T-helper 9 cell (primary cell): ENCODE results near the gene SVEP1.
"Not testable (repeated sequence)": the region's sequence is repeated elsewhere in the genome, so short reads cannot be mapped to it uniquely, and the experiment has no call there.

ENCODE experiments used
- DNase-seq: peaks from one replicate; pipeline ENCODE4 v3.0.0-alpha.2; 2020
- total RNA-seq, 2 donors: gene quantifications; one replicate each; lab custom pipeline; 2026; lab: John Stamatoyannopoulos, UW

The SVEP1 gene
- total RNA-seq: 0 to 0.14 reads per million in 2 donors

DNA sequence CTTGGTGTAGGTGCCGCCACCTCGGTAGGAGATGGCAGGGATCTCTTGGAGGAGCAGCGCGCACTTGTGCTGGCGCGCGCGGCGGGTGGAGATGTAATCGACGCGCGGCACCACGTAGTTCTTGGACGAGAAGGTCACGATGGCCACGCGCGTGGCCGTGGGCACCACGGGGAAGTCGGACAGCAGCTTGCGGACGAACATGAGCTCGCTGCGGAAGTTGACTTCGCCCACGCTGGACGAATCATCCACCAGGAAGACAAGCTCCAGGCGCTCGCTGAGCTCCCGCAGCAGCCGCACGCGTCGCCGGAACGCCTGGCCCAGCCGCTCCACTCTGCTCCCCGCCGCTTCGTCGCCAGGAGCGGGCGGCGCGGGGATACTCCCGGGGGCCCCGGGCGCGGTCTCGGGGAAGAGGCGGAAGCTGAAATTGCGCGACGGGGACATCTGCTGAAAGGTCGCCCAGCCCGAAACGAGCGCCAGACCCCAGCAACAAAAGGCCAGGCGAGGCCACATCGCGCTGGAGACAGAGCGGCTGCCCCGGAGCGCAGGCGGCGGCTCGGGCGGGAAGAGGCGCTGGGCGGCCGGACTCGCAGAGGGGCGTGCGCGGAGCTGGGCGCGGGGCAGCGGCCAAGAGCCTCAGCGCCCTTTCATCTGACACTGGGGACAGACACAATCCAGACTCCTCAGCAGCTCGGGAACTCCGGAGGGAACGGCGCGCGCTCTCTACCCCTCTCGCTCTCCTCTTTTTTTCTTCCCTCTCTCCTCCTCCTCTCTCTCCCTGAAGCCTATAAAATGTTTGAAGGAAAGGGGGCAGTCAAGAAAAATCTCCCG, at the start of gene SVEP1:
Gene SVEP1 (minus strand): TSS at position 708 of the 828 bp plus-strand sequence. CDS start 198 bp downstream, at position 510.
- no peak for DNase-seq

DNA sequence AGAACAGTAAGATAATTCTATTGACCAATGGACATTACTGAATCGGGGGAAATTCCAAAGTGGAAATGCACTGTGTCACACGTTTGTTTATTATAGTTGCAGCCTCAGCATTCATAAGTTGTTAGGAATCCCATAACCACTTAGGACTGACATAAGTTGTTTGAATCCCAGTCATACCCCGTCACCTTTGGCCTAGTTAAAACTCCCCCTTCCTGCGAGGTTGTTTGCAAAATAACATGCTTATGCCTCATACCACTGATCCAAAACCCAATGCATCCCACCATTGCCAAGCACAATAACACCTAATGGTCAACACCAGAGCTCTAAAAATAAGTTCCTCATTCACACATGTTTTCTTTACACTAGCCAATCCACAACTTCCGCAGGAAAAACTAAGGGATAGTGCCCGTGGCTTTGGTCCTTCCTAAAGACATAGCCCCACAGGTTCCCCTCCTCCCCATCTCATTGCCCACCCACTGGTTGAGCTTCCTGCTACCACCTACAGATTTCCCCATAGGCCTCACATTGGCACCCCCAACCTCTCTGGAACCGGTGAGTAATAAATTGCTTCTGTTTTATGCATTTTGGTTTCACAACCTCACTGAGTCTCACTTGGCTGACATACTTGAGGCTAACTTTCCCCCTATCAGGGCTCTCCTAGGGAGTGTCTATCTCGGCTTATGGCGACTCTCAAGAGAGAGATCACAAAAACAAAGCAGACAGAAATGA, 46.7 kb upstream of the SVEP1 start:
- DNase-seq: no peak

GRCh38 chr9:110623462-110624025, 44.0 kb upstream of the SVEP1 start:
- no peak for DNase-seq

DNA sequence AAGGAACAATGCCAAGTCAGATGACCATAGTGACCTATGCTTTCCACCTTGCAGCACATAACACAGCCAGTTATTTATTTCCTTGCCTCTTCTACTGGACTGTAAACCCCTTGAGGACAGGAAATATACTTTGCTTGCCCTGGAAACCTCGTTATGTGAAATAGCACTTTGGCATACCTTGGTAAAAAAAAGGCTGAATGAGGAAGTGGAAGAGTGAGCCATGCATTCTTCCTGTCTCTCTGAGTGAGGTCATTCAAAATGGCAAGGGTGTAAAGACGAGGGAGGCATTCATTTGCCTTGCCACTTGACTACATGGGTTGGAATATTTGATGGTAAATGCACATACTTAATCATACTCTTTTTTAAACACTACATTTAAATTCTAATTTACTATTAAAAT, 42.8 kb upstream of the SVEP1 start:
- no peak for DNase-seq

DNA sequence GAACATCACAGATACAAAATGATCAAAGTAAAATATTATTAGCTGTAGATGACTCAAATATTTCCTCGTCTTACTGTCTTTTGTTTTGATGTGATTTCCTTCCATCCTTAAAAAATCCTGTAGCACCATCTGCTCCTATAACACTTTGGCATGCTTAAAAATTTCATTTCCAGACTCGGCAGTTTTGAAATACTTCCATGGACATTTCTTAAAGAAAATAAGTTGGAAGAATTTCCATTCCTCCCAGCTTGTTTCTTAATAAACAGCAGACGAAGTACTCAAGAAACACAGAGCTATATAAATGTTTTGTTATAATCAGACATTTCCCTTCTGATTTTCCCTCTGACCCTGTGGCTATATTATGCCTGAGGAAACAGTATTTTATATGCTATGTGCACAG, 41.2 kb upstream of the SVEP1 start:
- no peak for DNase-seq

DNA sequence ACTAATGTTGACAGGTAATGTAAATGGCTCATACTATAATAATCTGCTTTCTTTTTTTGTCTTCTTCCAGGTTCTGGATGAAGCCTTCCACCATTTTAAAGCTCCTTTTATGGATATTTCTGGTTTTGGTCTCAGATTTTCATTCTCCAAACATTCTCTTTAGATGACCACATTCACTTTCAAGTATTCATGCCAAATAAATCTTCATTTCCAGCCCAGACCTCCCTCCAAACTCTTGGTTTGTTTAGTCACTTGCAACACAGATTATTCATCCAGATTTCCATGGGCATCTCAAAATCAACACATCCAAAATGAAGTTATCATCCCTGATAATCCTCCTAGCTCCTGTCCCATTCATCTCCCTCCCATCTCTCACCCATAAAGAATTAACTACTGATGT, 40.3 kb upstream of the SVEP1 start:
- DNase-seq: no peak

- DNase-seq: no peak
These were observed 36.0 kb upstream of the SVEP1 start for GRCh38 chr9:110615498-110615897.

- not testable (repeated sequence) for DNase-seq
These were observed 35.0 kb upstream of the SVEP1 start for GRCh38 chr9:110614576-110614975.

DNA sequence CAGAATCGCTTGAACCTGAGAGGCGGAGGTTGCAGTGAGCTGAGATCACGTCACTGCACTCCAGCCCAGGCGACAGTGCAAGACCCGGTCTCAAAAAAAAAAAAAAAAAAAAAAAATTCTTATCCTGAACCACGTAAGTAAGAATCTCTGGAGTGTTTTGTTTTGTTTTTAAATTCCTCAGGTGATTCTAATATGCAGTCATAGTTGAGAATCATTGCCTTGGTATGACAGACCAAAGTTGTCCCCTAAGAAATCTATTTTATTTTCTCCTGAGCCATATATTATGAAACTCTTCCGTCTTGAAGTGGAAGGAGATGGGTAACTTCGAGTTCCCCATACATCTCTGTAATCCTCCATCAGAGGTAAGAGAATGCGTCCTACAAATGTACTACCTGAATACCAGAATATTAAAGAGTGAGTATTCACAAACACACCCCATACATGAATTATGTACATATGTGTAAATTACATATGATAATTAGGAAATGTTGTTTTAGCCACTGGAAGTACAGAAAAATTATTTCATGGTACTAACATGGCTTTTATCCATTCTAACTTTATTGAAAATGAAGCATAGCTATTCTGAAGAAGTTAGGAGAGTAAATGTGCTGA, 26.7 kb upstream of the SVEP1 start:
- no peak for DNase-seq

- no peak for DNase-seq
These were observed 26.0 kb upstream of the SVEP1 start for GRCh38 chr9:110605565-110605964.

- no peak for DNase-seq
These were observed 24.6 kb upstream of the SVEP1 start for GRCh38 chr9:110604171-110604601.

DNA sequence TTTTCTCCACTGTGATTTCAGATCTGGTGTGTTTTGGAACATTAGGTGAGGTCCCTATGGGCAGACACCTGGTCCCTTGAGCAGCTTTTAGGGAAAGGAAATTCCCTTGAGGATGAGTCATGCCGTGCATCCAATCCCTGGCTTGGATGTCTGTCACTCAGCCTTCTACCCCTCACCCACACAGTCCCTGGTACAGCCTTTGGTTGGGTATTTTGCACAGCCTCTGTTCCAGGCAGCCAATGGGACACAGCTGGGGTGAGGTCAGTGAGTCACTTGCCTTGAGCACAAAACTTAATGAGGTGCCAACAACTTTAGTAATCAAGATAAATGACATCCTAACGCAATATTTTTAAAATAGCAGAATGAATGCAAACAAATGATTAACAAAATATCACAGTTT, 22.7 kb upstream of the SVEP1 start:
- DNase-seq: no peak

GRCh38 chr9:110601098-110601497, 21.6 kb upstream of the SVEP1 start:
- DNase-seq: no peak

- DNase-seq: no peak
These were observed 19.9 kb upstream of the SVEP1 start for GRCh38 chr9:110599468-110599867.

- no peak for DNase-seq
These were observed 12.7 kb upstream of the SVEP1 start for GRCh38 chr9:110592044-110592830.

DNA sequence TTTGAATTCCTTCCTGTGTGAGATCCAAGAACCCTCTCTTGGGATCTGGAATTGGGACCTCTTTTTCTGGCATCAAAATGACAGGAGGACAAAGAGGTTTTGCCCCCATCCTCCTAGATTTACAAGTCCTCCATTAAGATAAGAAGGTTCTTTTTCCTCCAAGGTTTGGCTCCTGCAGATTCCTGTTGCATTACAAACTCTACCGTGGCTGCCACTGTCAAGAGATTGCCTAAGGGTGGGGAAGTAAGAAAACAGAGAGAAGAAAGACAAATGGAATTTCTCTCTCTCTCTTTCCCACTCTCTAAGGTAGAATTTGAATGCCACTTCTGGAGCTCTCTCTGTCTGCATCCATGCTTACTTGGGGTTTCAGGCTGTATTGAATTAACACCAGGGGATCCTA, 12.0 kb upstream of the SVEP1 start:
- no peak for DNase-seq

DNA sequence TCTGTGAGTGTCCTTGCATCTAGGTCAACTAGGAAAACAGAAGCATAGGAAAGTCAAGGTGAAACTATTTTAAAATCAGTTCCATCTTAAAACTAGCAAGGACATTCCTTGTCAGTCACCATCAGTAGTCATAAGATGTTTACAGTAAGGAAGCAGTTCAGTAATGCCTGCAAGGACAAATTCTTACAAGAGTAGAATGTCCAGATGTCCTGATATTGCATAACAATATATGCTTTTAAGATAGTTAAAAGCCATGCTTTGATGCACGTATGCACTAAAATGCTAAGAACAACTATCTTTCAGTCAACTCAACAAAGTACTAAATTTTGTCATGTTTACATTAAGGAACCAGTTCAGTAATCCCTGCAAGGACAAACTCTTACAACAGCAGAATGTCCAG, 11.3 kb upstream of the SVEP1 start:
- no peak for DNase-seq

DNA sequence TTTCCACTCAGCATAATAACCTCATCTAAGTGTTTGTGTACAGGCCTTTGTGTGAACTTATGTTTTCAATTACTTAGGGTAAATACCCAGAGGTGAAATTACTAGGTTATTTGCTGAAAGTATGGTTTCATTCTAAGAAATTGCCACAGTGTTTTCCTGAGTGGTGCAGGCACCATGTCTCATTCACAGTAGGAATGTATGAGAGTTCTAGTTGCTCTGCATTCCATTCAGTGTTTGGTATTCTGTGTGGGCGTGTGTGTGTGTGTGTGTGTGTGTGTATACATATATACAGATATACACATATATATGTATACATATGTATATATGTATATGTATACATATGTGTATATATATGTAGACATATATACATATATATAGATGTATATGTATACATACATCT, 8.8 kb upstream of the SVEP1 start:
- DNase-seq: no peak

- DNase-seq: no peak
These were observed 3.7 kb upstream of the SVEP1 start for GRCh38 chr9:110583237-110583636.

- DNase-seq: no peak
These were observed 2.6 kb upstream of the SVEP1 start for GRCh38 chr9:110582156-110582555.

DNA sequence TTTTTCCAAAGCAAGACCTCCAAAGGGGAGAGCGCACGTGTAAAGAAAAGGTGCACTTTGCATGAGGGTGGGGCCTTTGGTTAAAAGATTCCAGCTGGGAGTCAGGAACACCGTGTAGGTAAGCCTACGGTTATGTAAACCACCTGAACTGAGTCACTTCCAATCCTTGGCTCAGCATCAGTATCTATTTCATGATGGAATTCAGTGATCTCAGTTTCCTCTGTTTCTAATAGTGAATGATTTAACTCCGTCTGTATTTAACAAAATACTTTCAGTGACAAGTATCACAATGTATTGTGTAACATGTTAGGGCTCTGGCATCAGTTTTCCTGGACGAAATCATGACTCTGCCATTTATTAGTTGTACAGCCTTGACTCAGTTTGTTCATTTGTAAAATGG, 1.3 kb upstream of the SVEP1 start:
- no peak for DNase-seq

DNA sequence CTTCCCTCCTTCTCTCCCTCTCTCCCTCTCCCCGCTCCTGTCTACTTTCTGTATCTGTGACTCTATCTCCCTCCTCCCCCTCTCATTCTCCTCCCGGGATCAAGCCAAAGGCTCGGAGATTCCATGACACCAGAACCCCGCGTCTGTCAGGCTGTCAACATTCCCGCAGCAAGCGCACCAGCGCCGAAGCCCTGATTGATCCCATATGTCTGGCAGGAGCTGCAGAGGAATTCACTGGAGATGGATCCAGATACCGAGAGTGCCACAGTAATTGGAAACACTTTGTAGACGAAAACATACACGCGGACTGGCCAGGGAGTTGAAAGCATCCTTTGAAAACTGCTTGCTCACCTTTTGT, 300 bp upstream of the SVEP1 start:
- no peak for DNase-seq
